GM12875 (cell line): Measurements from ENCODE around the gene ARL15.

Source experiments
- H3K4me3 ChIP-seq: one replicate; pipeline ENCODE4 v1.5.1; 2011; ENCODE audit warnings: low read depth, low read length, control low read depth
- TF ChIP-seq, protein P1 (sequence below): IDR thresholded peaks from 2 replicates; pipeline ENCODE4 v1.5.1; 2011; ENCODE audit warnings: low read depth, mild to moderate bottlenecking, control low read depth, inconsistent platforms, low read length, moderate library complexity, borderline replicate concordance; ENCODE audit not compliant: insufficient read depth

ARL15 gene

DNA sequence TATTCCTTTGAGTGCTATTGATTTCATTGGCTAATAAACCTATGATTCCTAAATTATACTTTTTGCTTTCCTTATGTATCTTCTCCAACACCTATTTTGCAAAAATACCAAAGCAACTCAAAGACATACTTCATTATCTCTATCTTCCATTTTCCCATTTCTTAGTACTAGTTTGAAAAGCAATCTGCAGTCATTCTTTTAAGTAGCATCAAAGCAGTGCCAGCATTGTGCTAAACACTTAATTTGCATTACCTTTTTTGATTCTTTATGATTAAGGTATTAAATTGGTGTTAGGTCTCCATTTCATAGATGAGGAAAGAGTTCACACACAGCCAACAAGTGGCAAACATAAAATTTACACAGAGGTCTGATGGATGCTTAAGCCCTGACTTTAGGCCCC, 330.3 kb downstream of the ARL15 start:
- TF ChIP-seq, protein P1, sequence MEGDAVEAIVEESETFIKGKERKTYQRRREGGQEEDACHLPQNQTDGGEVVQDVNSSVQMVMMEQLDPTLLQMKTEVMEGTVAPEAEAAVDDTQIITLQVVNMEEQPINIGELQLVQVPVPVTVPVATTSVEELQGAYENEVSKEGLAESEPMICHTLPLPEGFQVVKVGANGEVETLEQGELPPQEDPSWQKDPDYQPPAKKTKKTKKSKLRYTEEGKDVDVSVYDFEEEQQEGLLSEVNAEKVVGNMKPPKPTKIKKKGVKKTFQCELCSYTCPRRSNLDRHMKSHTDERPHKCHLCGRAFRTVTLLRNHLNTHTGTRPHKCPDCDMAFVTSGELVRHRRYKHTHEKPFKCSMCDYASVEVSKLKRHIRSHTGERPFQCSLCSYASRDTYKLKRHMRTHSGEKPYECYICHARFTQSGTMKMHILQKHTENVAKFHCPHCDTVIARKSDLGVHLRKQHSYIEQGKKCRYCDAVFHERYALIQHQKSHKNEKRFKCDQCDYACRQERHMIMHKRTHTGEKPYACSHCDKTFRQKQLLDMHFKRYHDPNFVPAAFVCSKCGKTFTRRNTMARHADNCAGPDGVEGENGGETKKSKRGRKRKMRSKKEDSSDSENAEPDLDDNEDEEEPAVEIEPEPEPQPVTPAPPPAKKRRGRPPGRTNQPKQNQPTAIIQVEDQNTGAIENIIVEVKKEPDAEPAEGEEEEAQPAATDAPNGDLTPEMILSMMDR = no peak
- no peak overlapping the region for H3K4me3 ChIP-seq

DNA sequence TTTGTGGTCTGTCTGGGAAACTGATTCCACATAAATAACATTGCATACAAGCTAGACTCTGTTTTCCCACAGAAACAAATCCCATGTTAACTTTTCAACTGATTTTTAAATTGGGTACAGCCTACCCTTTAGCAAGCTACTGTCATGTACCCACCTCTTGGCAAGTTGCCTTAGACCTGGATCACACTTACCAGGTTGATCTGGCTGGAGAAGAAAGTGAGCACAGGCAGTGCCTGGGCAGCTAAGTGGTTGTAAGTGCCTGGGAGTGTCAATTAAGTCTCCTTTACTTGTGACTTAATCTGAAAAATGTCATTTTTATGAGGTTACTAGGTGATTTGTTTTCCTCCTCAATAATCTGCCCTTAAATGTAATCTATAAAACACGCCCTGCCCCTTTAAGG, 336.4 kb downstream of the ARL15 start:
- TF ChIP-seq, protein P1 = no peak

DNA sequence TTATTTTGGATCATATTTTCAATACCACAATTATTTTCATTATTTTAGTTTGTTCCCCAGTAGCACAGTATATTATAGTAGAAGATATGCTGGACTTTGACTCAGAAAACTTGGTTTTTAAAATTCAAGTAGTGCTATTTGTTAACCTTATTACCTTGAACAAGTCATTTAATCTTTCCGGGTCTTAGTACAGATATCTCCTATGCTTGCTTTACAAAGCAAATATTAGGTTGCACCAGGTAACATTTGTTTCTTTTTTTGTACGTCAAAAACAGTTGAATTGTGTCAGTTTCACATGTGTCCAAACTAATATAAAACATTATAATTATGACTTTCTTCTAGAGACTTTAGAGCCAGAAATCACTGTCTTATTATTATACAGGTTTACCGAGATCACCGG, 338.1 kb downstream of the ARL15 start:
- H3K4me3 ChIP-seq = no peak overlapping the region
- TF ChIP-seq, protein P1 = no peak

More for the DNA sequence above, 336.4 kb downstream of the ARL15 start:
- no peak overlapping the region for H3K4me3 ChIP-seq

DNA sequence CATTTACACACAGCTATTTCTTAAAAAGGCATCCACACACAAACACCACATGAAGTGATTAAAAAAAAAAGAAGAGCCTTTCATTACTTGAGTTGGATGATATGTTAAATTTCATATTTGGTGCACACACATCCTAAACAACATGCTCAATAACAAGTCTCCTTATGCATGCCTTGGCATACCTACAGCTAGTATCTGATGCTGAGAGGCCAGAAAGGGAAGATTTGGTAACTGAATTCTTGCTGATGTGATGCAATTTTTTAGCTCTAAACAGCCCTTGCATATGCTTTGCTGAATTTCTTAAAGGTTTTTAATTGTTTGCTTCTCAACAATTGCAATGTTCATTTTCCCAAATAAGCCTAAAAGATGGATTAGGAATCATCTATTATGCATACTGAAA, 338.8 kb downstream of the ARL15 start:
- TF ChIP-seq, protein P1 = no peak
- H3K4me3 ChIP-seq = no peak overlapping the region

DNA sequence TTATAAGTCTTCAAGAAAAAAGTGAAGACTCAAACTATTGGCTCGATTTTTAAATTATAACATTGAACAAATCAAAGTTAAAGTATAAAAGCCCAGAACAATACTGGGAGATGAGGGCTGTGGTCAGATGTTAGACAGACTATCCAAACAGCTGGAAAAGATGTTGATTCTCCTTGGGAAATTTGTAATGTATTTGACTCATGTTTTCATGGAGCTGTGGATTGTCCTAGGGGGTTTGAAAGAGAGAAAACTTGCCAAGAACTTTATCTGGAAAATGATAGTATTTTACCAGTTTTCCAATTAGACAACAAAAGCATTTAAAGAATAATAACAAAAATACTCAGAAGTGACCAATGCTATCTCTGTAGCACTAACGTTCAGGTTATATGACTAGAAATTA, 339.2 kb downstream of the ARL15 start:
- TF ChIP-seq, protein P1 = no peak
- no peak overlapping the region for H3K4me3 ChIP-seq

DNA sequence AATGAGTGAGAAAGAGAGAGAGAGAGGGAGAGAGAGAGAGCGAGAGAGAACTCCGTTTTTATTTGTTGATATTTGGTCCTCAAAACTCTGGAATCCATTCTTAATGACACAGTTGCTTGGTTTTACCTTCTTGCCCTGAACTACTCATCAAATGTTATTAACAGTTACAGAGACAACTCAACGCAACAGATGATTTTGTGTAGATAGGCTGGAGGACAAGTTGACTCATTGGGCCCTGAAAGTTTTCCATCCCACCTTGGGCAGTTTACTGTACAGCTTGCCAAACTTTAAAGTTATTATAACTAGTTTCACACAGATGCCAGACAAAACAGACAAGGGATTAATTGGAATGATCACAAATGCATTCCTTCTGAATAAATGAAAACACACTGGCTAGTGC, 339.9 kb downstream of the ARL15 start:
- TF ChIP-seq, protein P1 = no peak
- no peak overlapping the region for H3K4me3 ChIP-seq

DNA sequence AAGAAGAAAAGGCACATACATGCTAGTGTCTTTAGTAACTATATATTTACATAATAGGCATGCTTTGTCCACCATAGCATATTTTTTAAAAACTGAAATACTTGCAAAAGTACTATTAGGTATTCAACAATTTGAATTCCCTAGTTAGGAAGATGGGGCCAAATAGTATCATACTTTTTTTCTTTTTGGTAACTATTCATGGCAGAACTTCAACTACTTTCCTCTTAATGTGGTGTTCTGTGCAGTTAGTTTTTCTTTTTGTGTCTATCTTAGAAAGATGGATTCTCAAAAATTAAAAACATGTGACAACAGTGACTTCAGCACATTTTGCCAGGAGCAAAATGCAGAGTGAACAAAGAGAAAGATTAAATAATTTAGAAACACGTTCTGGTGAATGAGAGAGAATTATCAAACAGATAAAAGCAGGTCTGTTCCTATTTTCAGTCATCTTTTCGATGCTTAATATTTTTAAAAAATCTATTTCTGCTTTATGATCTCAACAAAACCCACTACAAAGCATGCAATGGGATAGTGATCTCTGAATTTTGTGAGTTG, 341.1 kb downstream of the ARL15 start:
- no peak overlapping the region for H3K4me3 ChIP-seq
- TF ChIP-seq, protein P1 = no peak
